ENCODE measurements around the gene TBC1D22A.

The TBC1D22A gene

GRCh38 chr22:46863794-46864193 is 101.3 kb downstream of the TBC1D22A start:
- DNase-seq = no peak

DNA sequence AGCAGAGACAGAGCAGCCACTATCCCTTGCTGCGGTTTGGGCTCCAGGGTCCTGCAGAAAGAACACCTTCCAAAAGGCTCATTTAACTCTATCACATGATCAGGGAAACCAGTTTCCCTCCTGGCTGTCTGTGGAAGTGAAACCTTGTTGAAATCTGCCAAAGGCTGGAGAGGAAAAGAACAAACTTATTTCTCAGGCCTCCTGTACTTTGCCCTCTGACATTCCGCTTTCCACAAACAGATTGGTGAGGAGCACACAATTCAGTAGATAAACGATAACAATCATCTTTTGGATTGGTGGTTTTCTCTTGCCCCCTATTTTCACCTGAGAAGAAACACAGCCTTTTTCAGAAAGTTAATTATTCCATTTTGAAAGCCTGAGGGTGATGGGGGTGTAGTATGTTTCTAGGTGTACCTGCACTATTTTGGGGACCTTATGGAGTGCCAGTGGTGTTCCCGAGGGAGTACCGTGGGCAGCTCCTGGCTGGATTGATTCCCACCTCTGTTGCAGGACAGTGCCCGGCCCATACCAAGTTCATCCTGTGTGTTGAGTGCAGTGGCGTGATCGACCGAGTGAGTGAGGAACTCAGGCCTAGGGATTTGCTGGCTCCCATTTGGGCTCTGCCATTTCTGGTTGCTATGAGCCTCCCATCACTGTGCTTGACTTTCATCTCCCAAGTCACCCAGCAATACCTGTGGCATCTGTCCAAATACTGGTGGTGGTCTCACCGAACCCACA is 102.0 kb downstream of the TBC1D22A start:
- no peak for DNase-seq

GRCh38 chr22:46865052-46865434 is 102.6 kb downstream of the TBC1D22A start:
- no peak for DNase-seq

DNA sequence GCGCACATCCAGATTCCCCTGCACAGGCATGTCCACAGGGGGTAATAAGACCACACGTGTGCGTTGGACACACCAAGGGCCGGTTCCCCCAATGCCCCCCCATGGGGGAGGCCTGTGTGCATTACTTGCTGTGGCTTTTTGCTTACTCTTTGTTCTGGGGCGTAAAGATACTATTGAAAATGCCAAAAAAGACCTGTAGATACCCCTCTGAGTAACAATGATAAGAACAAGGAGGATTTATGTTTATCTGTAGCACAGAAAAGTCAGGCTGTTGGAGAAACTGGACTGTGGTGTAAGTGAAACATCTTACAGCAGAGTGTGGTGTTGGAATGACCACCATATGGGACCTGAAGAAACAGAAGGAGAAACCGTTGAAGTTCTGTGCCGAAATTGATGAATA is 103.2 kb downstream of the TBC1D22A start:
- no peak for DNase-seq

DNA sequence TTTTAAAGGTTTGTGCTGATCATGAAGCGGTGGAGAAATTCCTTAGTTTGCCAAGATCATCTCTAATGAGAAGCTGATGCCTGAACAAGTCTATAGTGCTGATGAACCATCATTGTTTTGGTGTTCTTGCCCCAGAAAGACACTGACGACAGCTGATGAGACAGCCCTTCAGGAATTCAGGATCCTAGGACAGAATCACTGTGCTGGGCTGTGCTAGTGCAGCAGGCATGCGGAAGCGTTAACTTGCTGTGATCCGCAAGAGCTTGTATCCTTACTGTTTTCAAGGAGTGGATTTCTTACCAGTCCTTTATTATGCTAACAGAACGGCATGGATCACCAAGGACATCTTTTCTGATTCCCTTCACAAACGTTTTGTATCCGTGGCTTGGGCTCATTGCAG is 104.1 kb downstream of the TBC1D22A start:
- DNase-seq = no peak

DNA sequence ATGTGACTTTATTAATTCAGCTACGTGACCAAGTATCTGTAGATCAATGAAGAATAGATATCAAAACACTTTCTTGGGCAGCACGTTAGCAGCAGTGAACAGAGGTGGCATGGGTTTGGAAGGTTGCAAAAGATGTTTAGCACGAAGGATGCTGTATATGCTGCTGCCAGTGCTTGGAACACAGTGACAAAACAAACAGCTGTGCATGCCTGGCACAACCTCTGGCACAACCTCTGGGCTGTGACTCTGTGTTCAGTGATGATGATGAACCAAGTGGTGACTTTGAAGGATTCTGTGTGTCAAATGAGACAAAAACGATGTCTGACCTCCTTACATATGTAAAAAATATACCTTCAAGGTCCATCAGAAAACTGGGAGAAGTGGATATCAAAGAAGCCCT is 104.7 kb downstream of the TBC1D22A start:
- DNase-seq = no peak

DNA sequence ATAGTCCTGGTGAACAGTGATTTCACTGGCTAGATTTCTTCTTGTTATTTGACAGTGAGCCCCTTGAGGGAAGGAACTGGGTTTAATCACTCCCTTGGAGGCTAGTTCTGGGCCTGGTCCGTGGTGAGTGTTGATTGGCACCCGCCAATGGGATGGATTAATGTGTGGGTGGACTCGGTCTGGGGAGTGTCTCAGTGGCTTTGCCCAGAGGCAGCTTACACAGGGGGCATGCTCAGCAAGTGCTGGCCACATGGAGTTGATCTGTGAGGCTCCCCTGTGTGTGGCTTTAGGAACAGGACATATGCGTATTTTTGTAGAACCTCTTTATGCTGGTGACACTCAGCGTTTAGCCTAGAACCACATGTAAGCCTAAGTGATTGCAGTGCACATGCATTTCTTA is 106.9 kb downstream of the TBC1D22A start:
- DNase-seq = no peak

- no peak for DNase-seq
Observed at GRCh38 chr22:46869831-46870441, 107.5 kb downstream of the TBC1D22A start.

- DNase-seq = no peak
Observed at GRCh38 chr22:46871826-46872225, 109.4 kb downstream of the TBC1D22A start.

- no peak for DNase-seq
Observed at GRCh38 chr22:46875089-46875488, 112.6 kb downstream of the TBC1D22A start.

DNA sequence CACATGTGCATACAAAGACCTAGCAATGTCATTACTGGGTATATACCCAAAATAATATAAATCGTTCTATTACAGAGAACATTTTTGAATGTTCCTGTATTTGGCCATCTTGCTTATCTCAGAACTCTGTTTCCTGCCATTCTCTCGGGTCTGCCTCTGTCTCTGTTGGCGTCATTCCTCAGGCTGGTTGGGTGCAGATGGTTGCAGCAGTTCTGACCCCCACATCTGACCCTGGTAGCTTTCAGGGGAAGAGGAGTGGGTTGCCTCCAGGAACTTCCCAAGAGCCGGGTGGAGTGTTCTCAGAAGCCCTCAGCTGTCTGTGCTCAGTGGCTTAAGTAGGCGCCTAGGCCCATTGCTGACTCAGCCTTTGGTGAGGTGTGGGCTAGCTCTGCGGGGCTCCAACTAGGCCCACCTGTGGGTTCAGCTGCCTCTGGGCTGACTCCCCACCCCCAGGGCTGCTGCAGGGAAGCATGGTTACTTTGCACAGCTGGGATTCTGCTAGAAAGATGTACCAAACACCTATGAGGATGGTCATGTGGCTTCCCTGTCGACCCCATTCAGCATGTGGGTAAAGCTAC is 114.0 kb downstream of the TBC1D22A start:
- DNase-seq = no peak

DNA sequence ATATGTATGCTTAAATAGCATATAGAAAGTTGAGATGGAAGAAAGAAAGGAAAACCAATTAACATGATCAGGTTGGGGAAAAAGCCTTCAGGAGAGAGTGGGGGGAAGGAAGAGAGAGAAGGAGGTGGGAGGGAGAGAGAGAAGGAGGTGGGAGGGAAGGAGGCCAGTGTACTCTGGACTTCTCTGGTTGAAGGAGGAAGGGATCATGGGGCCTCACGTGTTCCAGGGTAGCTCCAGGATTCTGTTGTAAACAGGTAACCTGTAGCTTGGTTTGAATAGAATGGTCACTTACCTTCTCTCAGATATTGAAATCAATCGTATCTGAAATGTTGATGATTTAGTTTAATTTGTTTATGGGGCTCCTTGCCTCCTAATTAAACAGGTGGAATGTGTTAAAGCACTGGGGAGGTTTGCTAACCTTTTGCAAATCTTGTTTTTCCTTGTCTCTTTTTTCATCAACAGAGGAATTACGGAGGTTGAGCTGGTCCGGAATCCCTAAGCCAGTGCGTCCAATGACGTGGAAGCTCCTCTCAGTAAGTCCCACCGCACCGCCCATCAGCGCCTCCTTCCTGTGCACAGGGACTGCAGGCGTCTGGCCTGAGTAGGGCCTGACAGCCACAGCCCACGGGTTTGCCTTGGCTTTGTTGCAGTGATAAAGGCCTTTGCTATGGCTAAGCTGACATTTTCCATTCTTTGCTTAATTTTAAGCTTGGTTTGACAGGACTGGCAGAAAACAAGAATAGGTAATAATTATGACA is 115.9 kb downstream of the TBC1D22A start:
- DNase-seq = no peak

DNA sequence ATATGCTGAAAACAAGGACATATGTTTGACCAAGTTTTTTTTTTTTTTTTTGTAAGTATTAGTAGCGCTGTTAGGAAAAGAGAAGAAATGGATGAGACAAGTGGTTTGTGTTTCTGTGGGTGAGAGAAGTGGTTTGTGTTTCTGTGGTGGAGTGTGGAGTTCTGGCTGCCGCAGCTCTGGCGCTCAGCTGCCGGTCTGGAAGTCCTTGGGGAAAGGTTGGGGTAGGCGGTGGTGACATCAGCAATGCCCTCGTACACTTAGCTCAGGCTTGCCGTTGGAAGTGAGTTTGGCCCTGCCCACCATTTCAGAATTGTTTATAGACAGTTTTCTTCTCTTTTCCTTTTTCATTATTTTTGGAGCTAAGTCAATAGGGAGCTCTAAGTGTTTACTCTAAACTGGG is 116.6 kb downstream of the TBC1D22A start:
- no peak for DNase-seq

DNA sequence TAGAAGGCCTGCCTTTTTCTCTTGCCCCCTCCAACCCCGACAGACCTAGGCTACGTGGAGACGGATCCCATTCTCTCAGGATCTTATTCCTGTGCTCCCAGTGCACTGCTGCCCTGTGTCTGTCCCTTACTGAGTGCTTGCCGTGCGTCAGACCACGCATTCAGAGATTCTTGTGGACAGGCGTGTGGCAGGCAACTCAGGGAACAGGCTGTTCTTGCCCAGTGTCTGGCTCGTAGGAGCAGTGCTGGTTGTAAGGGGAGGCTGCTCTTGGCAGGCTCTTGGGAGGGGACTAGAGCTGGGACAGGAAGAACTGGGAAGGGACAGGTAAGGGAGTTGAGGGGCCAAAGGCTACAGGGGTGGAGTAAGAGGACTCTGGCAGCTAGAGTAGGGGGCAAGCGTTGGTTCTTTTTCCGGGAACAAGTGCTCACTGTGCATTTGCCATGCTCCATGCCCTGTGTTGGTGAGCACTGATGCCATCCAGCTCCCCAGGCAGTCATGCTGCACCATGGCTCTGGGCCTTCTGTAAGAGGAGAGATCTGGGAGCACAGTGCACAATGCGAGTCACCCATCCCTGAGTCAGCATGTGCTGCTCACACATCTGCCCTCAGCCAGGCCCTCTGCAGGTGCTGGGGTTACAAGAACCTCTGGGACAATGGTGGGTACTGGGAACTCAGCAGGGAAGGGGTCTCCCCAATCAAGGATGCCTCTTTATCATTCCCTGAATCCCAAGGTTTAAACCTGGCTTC is 119.1 kb downstream of the TBC1D22A start:
- no peak for DNase-seq

DNA sequence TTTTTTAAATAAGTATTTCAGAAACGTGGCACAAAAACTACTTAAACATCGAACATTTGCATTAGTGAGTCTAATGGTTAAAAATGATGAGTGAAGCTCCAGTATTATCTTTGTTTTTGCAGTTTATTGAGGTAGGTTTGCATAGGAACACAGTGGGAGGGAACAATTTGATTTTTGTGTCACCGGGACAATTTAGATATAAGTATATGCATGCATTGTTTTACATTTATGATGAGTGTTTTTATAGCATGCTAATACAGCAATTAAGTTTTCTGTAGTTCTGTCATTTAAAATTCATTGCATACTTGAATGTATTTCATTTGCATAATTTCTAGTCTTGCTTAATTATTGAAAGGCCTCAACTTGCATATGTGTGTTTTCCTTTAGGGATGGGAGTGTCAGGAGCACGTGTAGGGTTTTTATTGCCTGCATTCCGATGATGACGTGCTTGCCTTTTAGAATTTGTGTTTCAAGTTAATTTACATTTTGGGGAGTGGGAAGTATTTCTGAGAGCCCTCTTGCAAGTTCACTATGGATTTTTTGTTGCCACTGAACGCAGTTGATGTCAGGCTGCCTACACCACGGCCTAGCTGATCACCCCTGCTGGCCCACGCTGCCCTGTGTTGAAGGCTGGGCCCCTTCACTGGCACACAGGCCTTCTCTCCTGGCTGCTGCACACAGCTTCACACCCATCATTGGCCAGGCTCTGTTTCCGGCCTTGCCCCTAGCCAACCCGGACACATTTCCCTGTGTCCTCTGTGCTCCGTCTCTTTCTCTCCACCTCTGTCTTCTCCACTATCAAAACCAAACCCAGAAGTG is 120.9 kb downstream of the TBC1D22A start:
- no peak for DNase-seq

- no peak for DNase-seq
Observed at GRCh38 chr22:46884365-46884764, 121.9 kb downstream of the TBC1D22A start.

DNA sequence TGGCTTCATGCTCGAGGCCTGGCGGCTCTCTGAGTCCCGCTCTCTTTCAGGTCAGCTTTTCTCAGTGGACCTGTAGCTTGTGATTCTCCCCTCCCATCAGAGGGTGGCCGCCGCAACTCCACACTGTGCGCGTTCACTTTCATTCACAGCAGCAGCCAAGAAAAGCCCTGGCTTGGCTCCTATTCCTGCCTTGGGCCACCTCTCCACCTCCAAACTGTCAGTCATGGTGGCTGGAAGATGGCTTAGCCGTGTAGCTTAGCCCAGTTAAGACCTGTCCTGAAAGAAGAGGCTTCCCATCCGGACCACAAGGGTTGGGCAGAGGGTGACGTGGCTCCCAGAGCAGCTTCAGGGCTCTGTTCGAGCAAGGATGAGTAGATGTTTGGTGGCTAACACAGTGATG is 125.5 kb downstream of the TBC1D22A start:
- DNase-seq = no peak

DNA sequence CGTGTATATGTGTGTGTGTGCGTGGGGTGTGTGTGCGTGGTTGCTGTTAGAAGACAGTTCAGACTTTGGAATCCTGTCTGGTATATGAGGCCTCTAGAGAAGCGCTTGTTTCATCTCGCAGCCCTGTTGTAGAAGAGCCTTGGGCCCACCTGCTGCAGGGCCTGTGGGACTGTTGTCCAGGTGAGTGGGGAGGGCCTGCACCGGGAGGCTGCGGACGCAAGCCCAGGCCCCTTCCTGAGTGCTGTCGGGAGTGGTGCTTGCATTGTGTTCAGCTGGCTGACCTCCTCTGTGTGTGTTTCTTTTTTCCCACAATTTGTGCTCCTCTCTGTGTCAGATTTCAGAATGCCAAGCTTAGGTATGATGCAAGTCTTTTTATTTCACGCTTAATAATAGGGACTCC is 128.4 kb downstream of the TBC1D22A start:
- no peak for DNase-seq

- no peak for DNase-seq
Observed at GRCh38 chr22:46891382-46891951, 129.0 kb downstream of the TBC1D22A start.

GRCh38 chr22:46892866-46893265 is 130.4 kb downstream of the TBC1D22A start:
- DNase-seq = no peak

GRCh38 chr22:46893281-46894020 is 131.0 kb downstream of the TBC1D22A start:
- DNase-seq = no peak

Data from cortex of kidney (tissue), 1 donor.